Measurements from ENCODE around the gene KRTAP10-12. TPM values are rescaled to one million over a fixed set of nuclear protein-coding genes. Genes with fewer than 3 reads are reported as not detected.
"Not testable (repeated sequence)": the region's sequence is repeated elsewhere in the genome, so short reads cannot be mapped to it uniquely, and the experiment has no call there.

KRTAP10-12 gene
- total RNA-seq (2014; rRNA removed): not detected in 2 replicates
- not detected for polyA plus RNA-seq (2012)

- not testable (repeated sequence) for DNase-seq (ENCODE audit: low read depth)
Measured at GRCh38 chr21:44697172-44697810, at the start of gene KRTAP10-12. TSS of gene KRTAP10-12 (plus strand) at chr21:44697172. CDS start at chr21:44697202, 30 bp downstream.

- no peak for DNase-seq (ENCODE audit: low read depth)
Measured at GRCh38 chr21:44647222-44647552, 49.8 kb upstream of the KRTAP10-12 start.

- DNase-seq (ENCODE audit: low read depth): no peak
Measured at GRCh38 chr21:44648557-44649311, 48.2 kb upstream of the KRTAP10-12 start.

- no peak for DNase-seq (ENCODE audit: low read depth)
Measured at GRCh38 chr21:44649521-44650100, 47.4 kb upstream of the KRTAP10-12 start.

- no peak for DNase-seq (ENCODE audit: low read depth)
Measured at GRCh38 chr21:44650265-44650972, 46.6 kb upstream of the KRTAP10-12 start.

- no peak for DNase-seq (ENCODE audit: low read depth)
Measured at GRCh38 chr21:44650973-44651675, 45.8 kb upstream of the KRTAP10-12 start.

GRCh38 chr21:44653123-44653522 is 43.8 kb upstream of the KRTAP10-12 start:
- DNase-seq (ENCODE audit: low read depth): no peak

- no peak for DNase-seq (ENCODE audit: low read depth)
Measured at GRCh38 chr21:44653656-44654575, 43.1 kb upstream of the KRTAP10-12 start.

GRCh38 chr21:44654576-44655175 is 42.3 kb upstream of the KRTAP10-12 start, which contains the start of gene KRTAP12-4:
TSS of gene KRTAP12-4 (minus strand) at chr21:44654659. CDS start at chr21:44654614, 45 bp downstream.
- no peak for DNase-seq (ENCODE audit: low read depth)

- DNase-seq (ENCODE audit: low read depth): no peak
Measured at GRCh38 chr21:44656868-44657267, 40.1 kb upstream of the KRTAP10-12 start.

- no peak for DNase-seq (ENCODE audit: low read depth)
Measured at GRCh38 chr21:44657635-44658540, 39.1 kb upstream of the KRTAP10-12 start, which contains the start of gene KRTAP12-3. TSS of gene KRTAP12-3 (plus strand) at chr21:44657932. CDS start at chr21:44657980, 48 bp downstream.

- no peak for DNase-seq (ENCODE audit: low read depth)
Measured at GRCh38 chr21:44658541-44658910, 38.4 kb upstream of the KRTAP10-12 start.

- DNase-seq (ENCODE audit: low read depth): no peak
Measured at GRCh38 chr21:44658913-44659595, 37.9 kb upstream of the KRTAP10-12 start.

GRCh38 chr21:44661567-44661966 is 35.4 kb upstream of the KRTAP10-12 start:
- not testable (repeated sequence) for DNase-seq (ENCODE audit: low read depth)

GRCh38 chr21:44664691-44665090 is 32.3 kb upstream of the KRTAP10-12 start:
- DNase-seq (ENCODE audit: low read depth): no peak

- DNase-seq (ENCODE audit: low read depth): peak; percentile 48
Measured at GRCh38 chr21:44666401-44667320, 30.3 kb upstream of the KRTAP10-12 start, which contains the start of gene KRTAP12-2. TSS of gene KRTAP12-2 (minus strand) at chr21:44666927. CDS start at chr21:44666886, 41 bp downstream.

GRCh38 chr21:44667612-44668011 is 29.4 kb upstream of the KRTAP10-12 start:
- no peak for DNase-seq (ENCODE audit: low read depth)

Data from LHCN-M2 (cell line).